ENCODE data around the gene EIF4B. TPM values are rescaled to one million over a fixed set of nuclear protein-coding genes. Genes with fewer than 3 reads are reported as not detected.

The EIF4B gene
- total and polyA plus RNA-seq, 2 of the 8 experiments (the other 6 are each of a cell fraction or from before 2014, with no cell fraction given) = 269 to 816 TPM

- Histone ChIP-seq H4K91ac (replicated peaks; ENCODE audit: insufficient read length, low read length) (no peak overlapping the region), H4K20me1 (replicated peaks in 1 of 2; ENCODE audit: control insufficient read depth in 1 of 2, insufficient read depth in 2 of 2, low read length in 2 of 2) (peaks cover 2 to 4% of the 10 kb centered on the region in 2 experiments), H3K9me3 (ENCODE audit: insufficient read depth in 2 of 2, low read depth in 1 of 2, low read length in 1 of 2) (no peaks in the 10 kb centered on the region), H3K4ac (replicated peaks; ENCODE audit: insufficient read length, low read depth, low read length) (no peak overlapping the region), H3K36me3 (ENCODE audit: control insufficient read depth in 2 of 4, insufficient read depth in 4 of 4, low read length in 3 of 4) (peaks cover 0 to 4% (median 2%) of the 10 kb centered on the region in 4 experiments; a peak in 2 of 8 replicates), H2BK120ac (replicated peaks; ENCODE audit: low read depth, low read length) (no peak overlapping the region), H2BK20ac (ENCODE audit: low read length) (no peak overlapping the region), H3K4me1 (replicated peaks in 1 of 4; ENCODE audit: control insufficient read depth in 3 of 4, insufficient read depth in 4 of 4, low read length in 3 of 4) (peaks cover 3 to 13% (median 5%) of the 10 kb centered on the region in 4 experiments; a peak in 6 of 7 replicates), H3K56ac (replicated peaks; ENCODE audit: insufficient read length, low read depth, low read length) (no peak overlapping the region), H2BK5ac (ENCODE audit: low read depth, low read length) (no peak overlapping the region), H3K79me2 (ENCODE audit: control insufficient read depth in 1 of 2, insufficient read depth in 2 of 2, low read length in 2 of 2) (no peaks in the 10 kb centered on the region), H2BK12ac (ENCODE audit: low read depth, low read length) (no peak overlapping the region), H2AFZ (ENCODE audit: low read length) (no peak overlapping the region), H3K9ac (replicated peaks in 1 of 4; ENCODE audit: extremely low read depth in 1 of 4, low read depth in 3 of 4, low read length in 3 of 4) (no peak overlapping the region), H3K18ac (ENCODE audit: extremely low read depth, low read length) (no peak overlapping the region), H3K23me2 (ENCODE audit: low read depth, low read length) (peaks cover 5% of the 10 kb centered on the region; the same call in 1 of the 2 replicates), H2BK15ac (ENCODE audit: low read length) (no peak overlapping the region), H3K23ac (ENCODE audit: insufficient read length) (no peak overlapping the region), H3K14ac (ENCODE audit: insufficient read length) (no peak overlapping the region), H3K4me2 (ENCODE audit: insufficient read depth in 1 of 2, low read depth in 2 of 2, low read length in 2 of 2) (no peak overlapping the region), H3K79me1 (ENCODE audit: low read depth, low read length) (no peaks in the 10 kb centered on the region), H4K8ac (ENCODE audit: extremely low read depth, insufficient read depth, low read length) (no peak overlapping the region), H2AK5ac (ENCODE audit: low read depth, low read length) (no peak overlapping the region), H4K5ac (ENCODE audit: insufficient read length, low read depth, low read length) (no peak overlapping the region), H3K27ac (ENCODE audit: low read depth, low read length) (no peak overlapping the region), H3K4me3 (ENCODE audit: extremely low read depth in 1 of 4, insufficient read depth in 2 of 4, low read depth in 3 of 4, low read length in 4 of 4) (no peak overlapping the region), H3K27me3 (replicated peaks in 1 of 4; ENCODE audit: control insufficient read depth in 3 of 4, extremely low read depth in 1 of 4, insufficient read depth in 3 of 4, low read length in 3 of 4) (peaks cover 0 to 2% (median 0%) of the 10 kb centered on the region in 4 experiments; a peak in 1 of 7 replicates)
- 95% methylated on average over 11 of the region's 11 CpGs; no CpG with 5 or more reads in 1 of the 2 experiments for WGBS, 2 experiments (ENCODE audit: extremely low coverage in 1 of 2, insufficient coverage in 1 of 2, insufficient read length in 1 of 2, insufficient replicate concordance in 2 of 2, low coverage in 1 of 2, low lambda C conversion rate in 2 of 2, missing lambda C conversion rate in 1 of 2)
- ChIA-PET CTCF (ENCODE audit: partially characterized antibody) (interaction anchor here (0.6 to 22.4 kb wide), 6 partner anchors 8 to 172 kb away, joined by 3 to 531 read pairs (median 12); partner anchors contain the start of genes IGFBP6 and SOAT2), POLR2A (ENCODE audit: partially characterized antibody) (interaction anchor here (0.7 to 2.7 kb wide), 2 partner anchors 21 to 190 kb away, joined by 3 to 7 read pairs; no protein-coding TSS in a partner anchor)
- FAIRE-seq (no peak), DNase-seq (ENCODE audit: low read depth in 1 of 2, low spot score in 2 of 2) (no peak)
- TF ChIP-seq TBP (IDR thresholded peaks at IDR 0.05; ENCODE audit: low read depth, low read length) = no peak
- TF ChIP-seq SIN3A (conservative IDR thresholded peaks at IDR 0.05 in 1 of 2, IDR thresholded peaks at IDR 0.05 in 1 of 2; ENCODE audit: low read depth in 1 of 2, low read length in 2 of 2) = no peak
- no peak for TF ChIP-seq E2F6 (IDR thresholded peaks at IDR 0.05)
- TF ChIP-seq ZNF274 (IDR thresholded peaks at IDR 0.05; ENCODE audit: borderline replicate concordance, extremely low read depth, low read length) = no peak
- TF ChIP-seq JUND (IDR thresholded peaks at IDR 0.05; ENCODE audit: low read length) = no peak
- no peak for TF ChIP-seq GABPA (IDR thresholded peaks at IDR 0.05; ENCODE audit: borderline replicate concordance, insufficient read depth, low read length)
- no peak for TF ChIP-seq CBX5 (IDR thresholded peaks at IDR 0.05; ENCODE audit: low read depth, low read length)
- no peak for TF ChIP-seq CBX8 (IDR thresholded peaks at IDR 0.05; ENCODE audit: borderline replicate concordance, low read depth, low read length)
- no peak for TF ChIP-seq CREB1 (IDR thresholded peaks at IDR 0.05)
- no peak for TF ChIP-seq HDAC2 (IDR thresholded peaks at IDR 0.05; ENCODE audit: borderline replicate concordance in 1 of 2, low read depth in 2 of 2, low read length in 2 of 2)
- TF ChIP-seq SAP30 (IDR thresholded peaks at IDR 0.05; ENCODE audit: insufficient read depth, insufficient replicate concordance, low read length) = no peak
Measured at GRCh38 chr12:53074283-53074998, 68.2 kb downstream of the EIF4B start.
